H1 (cell line): Measurements from ENCODE around the gene SEMA3E. TPM values are rescaled to one million over a fixed set of nuclear protein-coding genes. Genes with fewer than 3 reads are reported as not detected.
A peak's percentile ranks its signal among the peaks of the same experiment; 100 is the strongest.

ENCODE experiments used
- CTCF ChIA-PET: fragments of 300-600 bp; sonication (Branson Sonifier 250); formaldehyde crosslinking; loops from one replicate; lab custom pipeline; 2021; ENCODE audit not compliant: partially characterized antibody; lab: Charles Lee
- POLR2A ChIA-PET: fragments of 300-600 bp; sonication (Branson Sonifier 250); formaldehyde crosslinking; loops from one replicate; lab custom pipeline; 2021; ENCODE audit warnings: inconsistent platforms; ENCODE audit not compliant: partially characterized antibody; lab: Charles Lee
- DNase-seq, 2 experiments: peaks; one replicate each; pipeline versions ENCODE4 v3.0.0 to v3.0.0-alpha.2; 2010 to 2022; ENCODE audit warnings: low spot score in 2 of 2, low read depth in 1 of 2, mixed read lengths in 1 of 2
- FAIRE-seq: peaks from 2 replicates; lab custom pipeline; 2011; peaks lifted over from hg19 to GRCh38; lab: Jason Lieb, UNC
- H2AFZ ChIP-seq: 2 replicates; pipeline ENCODE4 v1.8.1; 2012; ENCODE audit warnings: low read length, inconsistent platforms
- H2AK5ac ChIP-seq: 2 replicates; pipeline ENCODE4 v1.6.1; 2013; ENCODE audit warnings: low read depth, low read length
- H2BK120ac ChIP-seq: replicated peaks from 2 replicates; pipeline ENCODE3; 2013; ENCODE audit warnings: low read depth, low read length, inconsistent platforms
- H2BK12ac ChIP-seq: 2 replicates; pipeline ENCODE4 v1.6.1; 2013; ENCODE audit warnings: low read depth, low read length
- H2BK15ac ChIP-seq: 2 replicates; pipeline ENCODE4 v1.6.1; 2013; ENCODE audit warnings: low read length
- H2BK20ac ChIP-seq: 2 replicates; pipeline ENCODE4 v1.6.1; 2013; ENCODE audit warnings: low read length
- H2BK5ac ChIP-seq: 2 replicates; pipeline ENCODE4 v1.6.1; 2013; ENCODE audit warnings: low read depth, low read length
- H3K14ac ChIP-seq: 2 replicates; pipeline ENCODE4 v1.6.1; 2013; ENCODE audit warnings: inconsistent platforms; ENCODE audit not compliant: insufficient read length
- H3K18ac ChIP-seq: 2 replicates; pipeline ENCODE4 v1.6.1; 2013; ENCODE audit warnings: low read length; ENCODE audit errors: extremely low read depth
- H3K23ac ChIP-seq: 2 replicates; pipeline ENCODE4 v1.6.1; 2013; ENCODE audit warnings: inconsistent platforms; ENCODE audit not compliant: insufficient read length
- H3K23me2 ChIP-seq: 2 replicates; pipeline ENCODE4 v1.6.1; 2013; ENCODE audit warnings: low read depth, low read length
- H3K27ac ChIP-seq: 2 replicates; pipeline ENCODE4 v1.6.1; 2011; ENCODE audit warnings: low read depth, low read length, inconsistent platforms
- H3K27me3 ChIP-seq, 4 experiments: replicated peaks in 1 of 4; 1 replicate in 1 of 4; 2 replicates in 3 of 4; pipeline versions ENCODE4 v1.6.1 to v1.8.1; 2011 to 2013; ENCODE audit warnings: low read length in 3 of 4, mild to moderate bottlenecking in 3 of 4, inconsistent platforms in 2 of 4, mixed read lengths in 2 of 4, moderate library complexity in 1 of 4; ENCODE audit not compliant: control insufficient read depth in 3 of 4, insufficient read depth in 3 of 4; ENCODE audit errors: extremely low read depth in 1 of 4
- H3K36me3 ChIP-seq, 4 experiments: 2 replicates each; pipeline versions ENCODE4 v1.6.1 to v1.8.1; 2011 to 2013; ENCODE audit warnings: mild to moderate bottlenecking in 4 of 4, low read length in 3 of 4, moderate library complexity in 2 of 4, control low read depth in 1 of 4, inconsistent platforms in 1 of 4; ENCODE audit not compliant: insufficient read depth in 4 of 4, control insufficient read depth in 2 of 4
- H3K4ac ChIP-seq: replicated peaks from 2 replicates; pipeline ENCODE3; 2013; ENCODE audit warnings: low read length, low read depth, mixed read lengths, inconsistent platforms; ENCODE audit not compliant: insufficient read length
- H3K4me1 ChIP-seq, 4 experiments: replicated peaks in 1 of 4; 1 replicate in 1 of 4; 2 replicates in 3 of 4; pipeline versions ENCODE4 v1.6.1 to v1.8.1; 2011 to 2013; ENCODE audit warnings: low read length in 3 of 4, inconsistent platforms in 2 of 4, mixed read lengths in 1 of 4; ENCODE audit not compliant: insufficient read depth in 4 of 4, control insufficient read depth in 3 of 4
- H3K4me2 ChIP-seq, 2 experiments: 2 replicates each; pipeline versions ENCODE4 v1.6.1 to v1.8.1; 2011 to 2013; ENCODE audit warnings: low read depth in 2 of 2, low read length in 2 of 2, control low read depth in 1 of 2, inconsistent platforms in 1 of 2, mild to moderate bottlenecking in 1 of 2; ENCODE audit not compliant: insufficient read depth in 1 of 2
- H3K4me3 ChIP-seq, 4 experiments: fragments of 200-600, 300-600 bp in 1 of 4; sonication (generic), shearing (Covaris generic), sonication (Bioruptor Twin) in 1 of 4; 2 replicates each; pipeline versions ENCODE4 v1.5.1 to v1.8.1; 2011 to 2016; ENCODE audit warnings: low read length in 4 of 4, low read depth in 3 of 4, control low read depth in 2 of 4, inconsistent platforms in 2 of 4, mild to moderate bottlenecking in 2 of 4, mixed read lengths in 1 of 4, moderate library complexity in 1 of 4; ENCODE audit not compliant: insufficient read depth in 2 of 4; ENCODE audit errors: extremely low read depth in 1 of 4
- H3K56ac ChIP-seq: replicated peaks from 2 replicates; pipeline ENCODE3; 2013; ENCODE audit warnings: low read depth, mild to moderate bottlenecking, mixed read lengths, low read length, inconsistent platforms; ENCODE audit not compliant: insufficient read length
- H3K79me1 ChIP-seq: 2 replicates; pipeline ENCODE4 v1.6.1; 2013; ENCODE audit warnings: low read depth, low read length, control low read depth
- H3K79me2 ChIP-seq, 2 experiments: 2 replicates each; pipeline versions ENCODE4 v1.6.1 to v1.8.1; 2012 to 2013; ENCODE audit warnings: low read length in 2 of 2, mild to moderate bottlenecking in 2 of 2, inconsistent platforms in 1 of 2; ENCODE audit not compliant: insufficient read depth in 2 of 2, control insufficient read depth in 1 of 2
- H3K9ac ChIP-seq, 4 experiments: replicated peaks in 1 of 4; 1 replicate in 1 of 4; 2 replicates in 3 of 4; pipeline versions ENCODE4 v1.6.1 to v1.8.1; 2011 to 2013; ENCODE audit warnings: low read depth in 3 of 4, low read length in 3 of 4, control low read depth in 2 of 4, mild to moderate bottlenecking in 2 of 4, moderate library complexity in 2 of 4, inconsistent platforms in 1 of 4; ENCODE audit errors: extremely low read depth in 1 of 4
- H3K9me3 ChIP-seq, 2 experiments: 2 replicates each; pipeline versions ENCODE4 v1.6.1 to v1.8.1; 2012 to 2013; ENCODE audit warnings: mild to moderate bottlenecking in 2 of 2, moderate library complexity in 2 of 2, control low read depth in 1 of 2, inconsistent platforms in 1 of 2, low read depth in 1 of 2, low read length in 1 of 2, mixed read lengths in 1 of 2; ENCODE audit not compliant: insufficient read depth in 2 of 2
- H4K20me1 ChIP-seq, 2 experiments: replicated peaks in 1 of 2; 2 replicates each; pipeline versions ENCODE3 to v1.8.1; 2011 to 2013; ENCODE audit warnings: inconsistent platforms in 2 of 2, low read length in 2 of 2, mild to moderate bottlenecking in 1 of 2; ENCODE audit not compliant: insufficient read depth in 2 of 2, control insufficient read depth in 1 of 2
- H4K5ac ChIP-seq: 2 replicates; pipeline ENCODE4 v1.6.1; 2013; ENCODE audit warnings: low read length, low read depth, mixed read lengths, inconsistent platforms; ENCODE audit not compliant: insufficient read length
- H4K8ac ChIP-seq: 2 replicates; pipeline ENCODE4 v1.8.0; 2013; ENCODE audit warnings: mild to moderate bottlenecking, moderate library complexity, low read length, inconsistent platforms; ENCODE audit not compliant: insufficient read depth; ENCODE audit errors: extremely low read depth
- H4K91ac ChIP-seq: replicated peaks from 2 replicates; pipeline ENCODE3; 2013; ENCODE audit warnings: low read length, mixed read lengths, inconsistent platforms; ENCODE audit not compliant: insufficient read length
- ASH2L ChIP-seq: fragments of 200-600, 300-600 bp; sonication (generic); IDR thresholded peaks from one replicate; pipeline ENCODE4 v1.7.1; 2017; ENCODE audit warnings: low read length
- BCL11A ChIP-seq, 2 experiments: IDR thresholded peaks; one replicate each; pipeline ENCODE4 v1.6.1; 2011; ENCODE audit warnings: low read depth in 2 of 2, low read length in 2 of 2, mild to moderate bottlenecking in 2 of 2
- CHD2 ChIP-seq: IDR thresholded peaks from 2 replicates; pipeline ENCODE4 v1.6.1; 2012; ENCODE audit warnings: low read length, improper control_type of control experiment
- E2F6 ChIP-seq: IDR thresholded peaks from 2 replicates; pipeline ENCODE4 v1.6.1; 2012; ENCODE audit warnings: inconsistent platforms
- FOSL1 ChIP-seq: IDR thresholded peaks from 2 replicates; pipeline ENCODE4 v1.6.1; 2011; ENCODE audit warnings: mild to moderate bottlenecking, low read depth, low read length, moderate library complexity; ENCODE audit not compliant: insufficient read depth
- HDAC2 ChIP-seq, 2 experiments: fragments of 300-600 bp in 1 of 2; sonication (generic) in 1 of 2; IDR thresholded peaks; 2 replicates each; pipeline ENCODE4 v1.6.1; 2011 to 2012; ENCODE audit warnings: low read depth in 2 of 2, low read length in 2 of 2, mild to moderate bottlenecking in 2 of 2, moderate library complexity in 2 of 2, borderline replicate concordance in 1 of 2, inconsistent platforms in 1 of 2
- KDM1A ChIP-seq: fragments of 200-600, 300-600 bp; sonication (generic); IDR thresholded peaks from 2 replicates; pipeline ENCODE4 v1.7.1; 2016; ENCODE audit warnings: mild to moderate bottlenecking, low read length, borderline replicate concordance
- SAP30 ChIP-seq: fragments of 300-600 bp; sonication (generic); IDR thresholded peaks from 2 replicates; pipeline ENCODE4 v1.7.1; 2012; ENCODE audit warnings: low read length, moderate library complexity, mild to moderate bottlenecking, inconsistent platforms; ENCODE audit not compliant: insufficient read depth, insufficient replicate concordance
- SP1 ChIP-seq: IDR thresholded peaks from 2 replicates; pipeline ENCODE4 v1.6.1; 2011; ENCODE audit warnings: low read depth, low read length
- TCF12 ChIP-seq: IDR thresholded peaks from 2 replicates; pipeline ENCODE4 v1.6.1; 2011; ENCODE audit warnings: low read depth, mild to moderate bottlenecking, low read length
- USF2 ChIP-seq: IDR thresholded peaks from 2 replicates; pipeline ENCODE4 v1.6.1; 2011; ENCODE audit warnings: low read length, improper control_type of control experiment
- YY1 ChIP-seq: IDR thresholded peaks from 2 replicates; pipeline ENCODE4 v1.6.1; 2011; ENCODE audit warnings: low read depth, mild to moderate bottlenecking, low read length
- WGBS, 2 experiments: shearing (Covaris generic) in 1 of 2; methylation state at CpG; one replicate each; pipeline versions ENCODE4 v1.1.6 to v1.1.7; 2013 to 2015; ENCODE audit warnings: low lambda C conversion rate in 2 of 2, mixed read lengths in 2 of 2, inconsistent platforms in 1 of 2, low coverage in 1 of 2, missing lambda C conversion rate in 1 of 2; ENCODE audit not compliant: insufficient replicate concordance in 2 of 2, insufficient coverage in 1 of 2, insufficient read length in 1 of 2; ENCODE audit errors: extremely low coverage in 1 of 2, missing lambda C conversion rate in 1 of 2; 5-methylcytosine and 5-hydroxymethylcytosine counted together
- polyA plus RNA-seq, 7 experiments: library from polyadenylated mRNA; depleted of rRNA in 3 of 7; stranded (reverse) in 5 of 7; unstranded in 2 of 7; fragments of >200 nt in 5 of 7; fragments of 200-250 nt in 2 of 7; gene quantifications; 1 replicate in 5 of 7; 2 replicates in 1 of 7; 4 replicates in 1 of 7; pipeline versions ENCODE4 v1.2.1 to v1.2.3, GENCODE V29; 2011 to 2013; ENCODE audit warnings: missing spikeins in 2 of 7, mixed read lengths in 2 of 7
- total RNA-seq: library from RNA; stranded (reverse); fragmentation: NEBNext Ultra II Directional; extraction: Animal tissue kit (Norgen Biotek cat#: 25700); gene quantifications from 2 replicates; pipeline ENCODE4 v1.2.1, GENCODE V29; 2021

SEMA3E gene
- total and polyA plus RNA-seq, 2 of the 8 experiments (the other 6 are each of a cell fraction or from before 2014, with no cell fraction given), result 0.93 to 0.94 TPM

DNA sequence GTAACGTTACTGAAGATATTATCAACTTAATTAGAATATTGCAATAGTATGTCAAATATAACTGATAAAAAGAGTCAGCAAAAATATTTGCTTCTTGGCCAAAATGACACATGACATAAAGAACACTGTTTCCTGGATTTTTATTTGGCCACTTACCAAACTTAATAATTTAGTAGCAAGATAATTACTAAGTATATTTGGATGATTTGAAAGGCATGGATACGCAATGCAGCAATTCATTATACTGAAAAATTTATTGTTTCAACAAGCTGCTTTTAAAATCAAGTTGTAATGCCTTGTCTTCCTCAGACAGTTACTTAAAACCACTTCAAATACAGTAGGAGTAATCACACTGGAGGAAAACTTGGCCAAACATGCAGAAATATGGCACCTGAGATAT, 234.0 kb downstream of the SEMA3E start:
- H3K9me3 ChIP-seq, result no peaks in the 10 kb centered on the region
- peak overlapping the region; percentile 60 for H4K5ac ChIP-seq
- no peak overlapping the region for H3K14ac ChIP-seq
- no peaks in the 10 kb centered on the region for H3K79me1 ChIP-seq
- no peak overlapping the region for H3K27ac ChIP-seq
- peaks cover 0 to 12% (median 4%) of the 10 kb centered on the region in 4 experiments; a peak in 2 of 7 replicates for H3K4me1 ChIP-seq
- 63% methylated on average over 2 of the region's 2 CpGs; no CpG with 5 or more reads in 1 of the 2 experiments for WGBS, 2 experiments
- no peak overlapping the region for H3K4me3 ChIP-seq
- ChIA-PET POLR2A (interaction anchor here (0.8 to 5.1 kb wide), 8 partner anchors 10 to 60 kb away, joined by 3 to 44 read pairs (median 6); no protein-coding TSS in a partner anchor), CTCF (interaction anchor here (0.5 to 2.3 kb wide), 9 partner anchors 12 to 108 kb away, joined by 3 to 13 read pairs (median 4); no protein-coding TSS in a partner anchor)
- H4K20me1 ChIP-seq, result no peaks in the 10 kb centered on the region
- no peak overlapping the region for H2BK12ac ChIP-seq
- DNase-seq (no peak), FAIRE-seq (no peak)
- no peak overlapping the region for H2BK15ac ChIP-seq
- H3K36me3 ChIP-seq, result no peaks in the 10 kb centered on the region
- no peak overlapping the region for H2AK5ac ChIP-seq
- H3K27me3 ChIP-seq, result no peaks in the 10 kb centered on the region
- H4K91ac ChIP-seq, result no peak overlapping the region
- no peaks in the 10 kb centered on the region for H3K79me2 ChIP-seq
- no peak overlapping the region for H3K9ac ChIP-seq
- no peaks in the 10 kb centered on the region for H3K23me2 ChIP-seq
- H3K18ac ChIP-seq, result no peak overlapping the region
- H3K4ac ChIP-seq, result no peak overlapping the region
- peak overlapping the region; percentile 14; the same call in 1 of the 2 replicates for H2BK5ac ChIP-seq
- H2BK20ac ChIP-seq, result no peak overlapping the region
- no peak overlapping the region; a peak in 1 of 4 replicates for H3K4me2 ChIP-seq
- H2AFZ ChIP-seq, result no peak overlapping the region
- H2BK120ac ChIP-seq, result no peak overlapping the region
- no peak overlapping the region for H4K8ac ChIP-seq
- no peak overlapping the region for H3K56ac ChIP-seq
- H3K23ac ChIP-seq, result no peak overlapping the region
- TF ChIP-seq FOSL1 (no peak), SP1 (no peak), CHD2 (no peak), E2F6 (no peak), ASH2L (no peak), BCL11A (IDR thresholded peaks at IDR 0.05; ENCODE audit: low read depth in 2 of 2, low read length in 2 of 2) (no peak), YY1 (no peak), KDM1A (no peak), USF2 (no peak), TCF12 (no peak), SAP30 (no peak), HDAC2 (IDR thresholded peaks at IDR 0.05; ENCODE audit: borderline replicate concordance in 1 of 2, low read depth in 2 of 2, low read length in 2 of 2) (no peak)
